Cortex of kidney (tissue), 1 donor: Measurements from ENCODE around the gene LRRFIP2.

ENCODE experiments used
- DNase-seq: peaks from one replicate; lab custom pipeline; 2025; lab: John Stamatoyannopoulos, UW

The LRRFIP2 gene

GRCh38 chr3:37116998-37117397, 57.4 kb downstream of the LRRFIP2 start:
- no peak for DNase-seq

GRCh38 chr3:37115446-37115845, 58.9 kb downstream of the LRRFIP2 start:
- no peak for DNase-seq

- DNase-seq: no peak
Observed at GRCh38 chr3:37114251-37115145, 59.9 kb downstream of the LRRFIP2 start.

GRCh38 chr3:37112987-37113386, 61.4 kb downstream of the LRRFIP2 start:
- no peak for DNase-seq

GRCh38 chr3:37111199-37111598, 63.2 kb downstream of the LRRFIP2 start:
- DNase-seq: no peak

- no peak for DNase-seq
Observed at GRCh38 chr3:37107846-37108245, 66.5 kb downstream of the LRRFIP2 start.

- no peak for DNase-seq
Observed at GRCh38 chr3:37103103-37103808, 71.1 kb downstream of the LRRFIP2 start.

GRCh38 chr3:37100411-37100810, 74.0 kb downstream of the LRRFIP2 start:
- no peak for DNase-seq

GRCh38 chr3:37099469-37099868, 74.9 kb downstream of the LRRFIP2 start:
- no peak for DNase-seq

- DNase-seq: no peak
Observed at GRCh38 chr3:37098884-37099283, 75.5 kb downstream of the LRRFIP2 start.

- DNase-seq: no peak
Observed at GRCh38 chr3:37097776-37098175, 76.6 kb downstream of the LRRFIP2 start.

- DNase-seq: no peak
Observed at GRCh38 chr3:37096975-37097374, 77.4 kb downstream of the LRRFIP2 start.

- DNase-seq: no peak
Observed at GRCh38 chr3:37096288-37096687, 78.1 kb downstream of the LRRFIP2 start.

GRCh38 chr3:37094636-37095035, 79.7 kb downstream of the LRRFIP2 start:
- no peak for DNase-seq

- DNase-seq: no peak
Observed at GRCh38 chr3:37093481-37093880, 80.9 kb downstream of the LRRFIP2 start.

GRCh38 chr3:37092484-37092883, 81.9 kb downstream of the LRRFIP2 start:
- no peak for DNase-seq

GRCh38 chr3:37087870-37088269, 86.5 kb downstream of the LRRFIP2 start:
- DNase-seq: no peak

GRCh38 chr3:37086918-37087317, 87.5 kb downstream of the LRRFIP2 start:
- no peak for DNase-seq

GRCh38 chr3:37082317-37082716, 92.1 kb downstream of the LRRFIP2 start:
- DNase-seq: no peak

GRCh38 chr3:37075955-37076354, 98.4 kb downstream of the LRRFIP2 start:
- DNase-seq: no peak

GRCh38 chr3:37074178-37074577, 100.2 kb downstream of the LRRFIP2 start:
- DNase-seq: no peak

GRCh38 chr3:37072892-37073291, 101.5 kb downstream of the LRRFIP2 start:
- no peak for DNase-seq

- no peak for DNase-seq
Observed at GRCh38 chr3:37071921-37072320, 102.5 kb downstream of the LRRFIP2 start.
